ENCODE data around the gene TM9SF1. TPM values are rescaled to one million over a fixed set of nuclear protein-coding genes. Genes with fewer than 3 reads are reported as not detected.

The TM9SF1 gene
- total RNA-seq, 1 donor from 2014 or later, result 37.3 TPM

- TF ChIP-seq CTCF (IDR thresholded peaks at IDR 0.05), result no peak
- no peak for TF ChIP-seq POLR2AphosphoS5 (IDR thresholded peaks at IDR 0.05; ENCODE audit: insufficient read depth in 1 of 2, low read depth in 1 of 2)
- TF ChIP-seq POLR2A (IDR thresholded peaks at IDR 0.05), result no peak
- H3K36me3 ChIP-seq, result peaks cover 0 to 63% of the 10 kb centered on the region in 2 donors
- no peak overlapping the region for H3K27ac ChIP-seq
- intact Hi-C loops (cut with DNase I), result no loop called here
- H3K4me1 ChIP-seq, result peaks cover 24% of the 10 kb centered on the region
- H3K27me3 ChIP-seq, result no peaks in the 10 kb centered on the region
- no peaks in the 10 kb centered on the region for H3K9me3 ChIP-seq
- no peak overlapping the region for H3K4me3 ChIP-seq
- no peak for DNase-seq (ENCODE audit: extremely low spot score in 2 of 2)
These were observed 44.7 kb downstream of the TM9SF1 start for GRCh38 chr14:24150567-24150966.

GRCh38 chr14:24150061-24150460 is 45.2 kb downstream of the TM9SF1 start:
- intact Hi-C loops (cut with DNase I), result no loop called here
- Histone ChIP-seq H3K4me1 (peaks cover 29% of the 10 kb centered on the region), H3K27me3 (no peaks in the 10 kb centered on the region), H3K9me3 (no peaks in the 10 kb centered on the region), H3K36me3 (peaks cover 0 to 58% of the 10 kb centered on the region in 2 donors), H3K4me3 (no peak overlapping the region), H3K27ac (no peak overlapping the region)
- DNase-seq (ENCODE audit: extremely low spot score in 2 of 2), result no peak
- TF ChIP-seq CTCF (IDR thresholded peaks at IDR 0.05), result no peak
- TF ChIP-seq POLR2AphosphoS5 (IDR thresholded peaks at IDR 0.05; ENCODE audit: insufficient read depth in 1 of 2, low read depth in 1 of 2), result no peak
- no peak for TF ChIP-seq POLR2A (IDR thresholded peaks at IDR 0.05)

- Histone ChIP-seq H3K27ac (no peak overlapping the region), H3K4me1 (peaks cover 32% of the 10 kb centered on the region), H3K4me3 (no peak overlapping the region), H3K27me3 (no peaks in the 10 kb centered on the region), H3K36me3 (peaks cover 0 to 51% of the 10 kb centered on the region in 2 donors), H3K9me3 (no peaks in the 10 kb centered on the region)
- DNase-seq (ENCODE audit: extremely low spot score in 2 of 2), result no peak
- intact Hi-C loops (cut with DNase I), result no loop called here
- TF ChIP-seq POLR2AphosphoS5 (IDR thresholded peaks at IDR 0.05; ENCODE audit: insufficient read depth in 1 of 2, low read depth in 1 of 2), result no peak
- TF ChIP-seq CTCF (IDR thresholded peaks at IDR 0.05), result no peak
- no peak for TF ChIP-seq POLR2A (IDR thresholded peaks at IDR 0.05)
These were observed 45.8 kb downstream of the TM9SF1 start for GRCh38 chr14:24149302-24149969.

GRCh38 chr14:24147761-24148428 is 47.3 kb downstream of the TM9SF1 start:
- Histone ChIP-seq H3K4me1 (peaks cover 32% of the 10 kb centered on the region), H3K27ac (peak overlapping the region; percentile 87), H3K27me3 (no peaks in the 10 kb centered on the region), H3K4me3 (peak overlapping the region; percentile 88 to 94), H3K36me3 (peaks cover 0 to 41% of the 10 kb centered on the region in 2 donors), H3K9me3 (no peaks in the 10 kb centered on the region)
- TF ChIP-seq CTCF (IDR thresholded peaks at IDR 0.05) (no peak), POLR2AphosphoS5 (IDR thresholded peaks at IDR 0.05; ENCODE audit: insufficient read depth in 1 of 2, low read depth in 1 of 2) (no peak)
- intact Hi-C loops (cut with DNase I), result no loop called here
- no peak for DNase-seq (ENCODE audit: extremely low spot score in 2 of 2)
